Measurements from ENCODE around the gene LMAN2L.
A peak's percentile ranks its signal among the peaks of the same experiment; 100 is the strongest.

DNA sequence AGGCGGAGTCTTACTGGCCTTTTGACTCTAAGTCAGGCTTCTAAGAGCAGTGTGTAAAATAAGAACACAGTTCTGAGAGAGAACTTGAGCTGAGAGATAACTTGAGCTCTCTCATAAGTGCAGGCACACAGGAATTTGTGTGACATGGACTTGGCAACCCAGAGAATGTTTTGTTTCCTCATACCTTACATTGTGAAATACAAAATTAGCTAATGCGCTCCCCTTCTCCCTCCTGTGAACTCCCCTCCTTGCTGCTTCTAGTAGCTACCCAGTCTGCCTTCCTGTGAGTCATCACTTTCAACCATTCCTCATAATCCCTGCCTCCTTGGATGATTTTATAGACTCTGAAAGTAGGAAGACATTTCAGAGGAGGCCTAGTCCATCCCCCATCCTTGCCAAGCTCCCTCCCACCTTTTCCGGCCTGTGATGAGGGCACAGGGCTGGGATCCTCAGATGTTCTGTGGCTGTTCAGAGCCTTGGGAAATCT, 74.7 kb downstream of the LMAN2L start:
- TF ChIP-seq CTCF (IDR thresholded peaks at IDR 0.05) = no peak
- TF ChIP-seq EP300 (IDR thresholded peaks at IDR 0.05) = peak in 1 of 2 donors; percentile 67
